GM12892 (cell line): ENCODE measurements around the gene CRPPA.

Experiments used
- POLR2A ChIP-seq: IDR thresholded peaks from 2 replicates; pipeline ENCODE4 v1.6.1; 2011; ENCODE audit warnings: low read depth, low read length, control low read depth
- POLR2AphosphoS5 ChIP-seq: IDR thresholded peaks from 2 replicates; pipeline ENCODE4 v1.6.1; 2011; ENCODE audit warnings: low read depth, low read length, control low read depth
- TAF1 ChIP-seq: IDR thresholded peaks from 2 replicates; pipeline ENCODE4 v1.6.1; 2011; ENCODE audit warnings: low read depth, mild to moderate bottlenecking, control low read depth, low read length, borderline replicate concordance

DNA sequence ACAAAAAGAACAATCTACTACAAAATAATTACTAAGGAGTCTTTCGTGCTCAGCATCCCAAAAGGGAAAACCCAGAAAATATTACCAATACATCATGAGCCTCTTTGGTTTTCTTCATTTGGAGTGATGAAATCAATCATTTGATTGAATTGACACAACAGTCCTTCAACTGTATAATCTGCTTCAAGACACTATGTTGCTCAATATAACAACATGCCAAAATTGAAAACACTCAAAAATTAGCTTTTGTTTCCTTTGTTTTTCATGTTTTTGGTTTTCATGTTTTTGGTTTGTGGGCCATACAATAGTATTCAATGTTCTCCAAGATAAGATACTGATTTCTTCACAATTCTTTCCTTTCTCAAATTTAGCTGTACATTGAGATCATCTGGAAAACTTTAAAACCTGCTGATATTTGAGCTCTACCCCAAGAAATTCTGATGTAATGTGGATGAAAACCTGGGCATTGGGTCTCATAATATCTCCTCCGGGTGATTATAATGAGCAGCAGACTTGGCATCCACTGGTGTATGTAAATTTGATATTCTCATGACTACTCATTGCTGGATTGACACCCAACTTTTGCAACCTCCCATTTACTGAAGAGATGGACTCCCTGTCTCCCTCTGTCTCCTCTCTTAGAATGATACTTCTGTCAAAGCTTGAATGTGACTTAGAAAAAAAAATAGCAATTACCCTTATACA is 39.6 kb upstream of the CRPPA start:
- TF ChIP-seq POLR2A, result no peak
- no peak for TF ChIP-seq POLR2AphosphoS5
- no peak for TF ChIP-seq TAF1
